ENCODE results near the gene CLHC1. TPM values are rescaled to one million over a fixed set of nuclear protein-coding genes. Genes with fewer than 3 reads are reported as not detected.
"Not testable (repeated sequence)": the region's sequence is repeated elsewhere in the genome, so short reads cannot be mapped to it uniquely, and the experiment has no call there.

CLHC1 gene
- total and polyA plus RNA-seq, 4 donors = 2.3 to 33.8 (median 12.2) TPM

- WGBS, 2 donors = 95 to 100% methylated on average over 2 of the region's 2 CpGs
- DNase-seq = no peak
- no peak for TF ChIP-seq CTCF (IDR thresholded peaks at IDR 0.05; ENCODE audit: control extremely low read depth, extremely low read depth)
- H3K9me3 ChIP-seq (ENCODE audit: control insufficient read depth in 4 of 4, insufficient read depth in 3 of 4, low read length in 3 of 4) = no peaks in the 10 kb centered on the region
- no peaks in the 10 kb centered on the region for H3K4me1 ChIP-seq (ENCODE audit: control insufficient read depth in 5 of 5, insufficient read depth in 5 of 5, low read length in 5 of 5)
- H3K36me3 ChIP-seq (ENCODE audit: control insufficient read depth in 4 of 4, insufficient read depth in 4 of 4, low read length in 4 of 4) = peaks cover 0 to 9% (median 3%) of the 10 kb centered on the region in 4 donors
- ATAC-seq (ENCODE audit: insufficient read depth, low FRiP score) = no peak
- H3K27me3 ChIP-seq (ENCODE audit: control insufficient read depth in 3 of 3, insufficient read depth in 3 of 3, low read length in 2 of 3) = no peaks in the 10 kb centered on the region
- H3K27ac ChIP-seq (ENCODE audit: low read depth in 1 of 2, low read length in 1 of 2) = no peak overlapping the region
- no peak overlapping the region for H3K9ac ChIP-seq (ENCODE audit: insufficient read depth in 1 of 2, low read length in 2 of 2)
- no peak overlapping the region for H3K4me3 ChIP-seq
Measured at GRCh38 chr2:55204950-55205349, 27.1 kb downstream of the CLHC1 start.

- no peak for DNase-seq
- TF ChIP-seq CTCF (IDR thresholded peaks at IDR 0.05; ENCODE audit: control extremely low read depth, extremely low read depth) = no peak
- H3K9ac ChIP-seq (ENCODE audit: insufficient read depth in 1 of 2, low read length in 2 of 2) = no peak overlapping the region
- 97 to 100% methylated on average over 3 of the region's 3 CpGs for WGBS, 2 donors
- H3K4me1 ChIP-seq (ENCODE audit: control insufficient read depth in 5 of 5, insufficient read depth in 5 of 5, low read length in 5 of 5) = no peaks in the 10 kb centered on the region
- no peaks in the 10 kb centered on the region for H3K9me3 ChIP-seq (ENCODE audit: control insufficient read depth in 4 of 4, insufficient read depth in 3 of 4, low read length in 3 of 4)
- peaks cover 0 to 12% (median 4%) of the 10 kb centered on the region in 4 donors for H3K36me3 ChIP-seq (ENCODE audit: control insufficient read depth in 4 of 4, insufficient read depth in 4 of 4, low read length in 4 of 4)
- no peaks in the 10 kb centered on the region for H3K27me3 ChIP-seq (ENCODE audit: control insufficient read depth in 3 of 3, insufficient read depth in 3 of 3, low read length in 2 of 3)
- no peak overlapping the region for H3K27ac ChIP-seq (ENCODE audit: low read depth in 1 of 2, low read length in 1 of 2)
- ATAC-seq (ENCODE audit: insufficient read depth, low FRiP score) = no peak
- no peak overlapping the region for H3K4me3 ChIP-seq
Measured at GRCh38 chr2:55204536-55204935, 27.6 kb downstream of the CLHC1 start.

- ATAC-seq (ENCODE audit: insufficient read depth, low FRiP score) (no peak), DNase-seq (no peak)
- H3K27me3 ChIP-seq (ENCODE audit: control insufficient read depth in 3 of 3, insufficient read depth in 3 of 3, low read length in 2 of 3) = no peaks in the 10 kb centered on the region
- TF ChIP-seq CTCF (IDR thresholded peaks at IDR 0.05; ENCODE audit: control extremely low read depth, extremely low read depth) = no peak
- H3K4me3 ChIP-seq = no peak overlapping the region
- no peak overlapping the region for H3K9ac ChIP-seq (ENCODE audit: insufficient read depth in 1 of 2, low read length in 2 of 2)
- H3K9me3 ChIP-seq (ENCODE audit: control insufficient read depth in 4 of 4, insufficient read depth in 3 of 4, low read length in 3 of 4) = no peaks in the 10 kb centered on the region
- no peak overlapping the region for H3K27ac ChIP-seq (ENCODE audit: low read depth in 1 of 2, low read length in 1 of 2)
- H3K4me1 ChIP-seq (ENCODE audit: control insufficient read depth in 5 of 5, insufficient read depth in 5 of 5, low read length in 5 of 5) = no peaks in the 10 kb centered on the region
- peaks cover 0 to 11% (median 8%) of the 10 kb centered on the region in 4 donors for H3K36me3 ChIP-seq (ENCODE audit: control insufficient read depth in 4 of 4, insufficient read depth in 4 of 4, low read length in 4 of 4)
- 89 to 95% methylated on average over 1 of the region's 1 CpG for WGBS, 2 donors
Measured at GRCh38 chr2:55200416-55200815, 31.7 kb downstream of the CLHC1 start.

- H3K9me3 ChIP-seq (ENCODE audit: control insufficient read depth in 4 of 4, insufficient read depth in 3 of 4, low read length in 3 of 4) = no peaks in the 10 kb centered on the region
- H3K4me1 ChIP-seq (ENCODE audit: control insufficient read depth in 5 of 5, insufficient read depth in 5 of 5, low read length in 5 of 5) = no peaks in the 10 kb centered on the region
- ATAC-seq (ENCODE audit: insufficient read depth, low FRiP score) (no peak), DNase-seq (no peak)
- no peak overlapping the region for H3K27ac ChIP-seq (ENCODE audit: low read depth in 1 of 2, low read length in 1 of 2)
- 94 to 99% methylated on average over 2 of the region's 2 CpGs for WGBS, 2 donors
- TF ChIP-seq CTCF (IDR thresholded peaks at IDR 0.05; ENCODE audit: control extremely low read depth, extremely low read depth) = no peak
- H3K27me3 ChIP-seq (ENCODE audit: control insufficient read depth in 3 of 3, insufficient read depth in 3 of 3, low read length in 2 of 3) = no peaks in the 10 kb centered on the region
- H3K9ac ChIP-seq (ENCODE audit: insufficient read depth in 1 of 2, low read length in 2 of 2) = no peak overlapping the region
- peaks cover 0 to 12% (median 5%) of the 10 kb centered on the region in 4 donors for H3K36me3 ChIP-seq (ENCODE audit: control insufficient read depth in 4 of 4, insufficient read depth in 4 of 4, low read length in 4 of 4)
- no peak overlapping the region for H3K4me3 ChIP-seq
Measured at GRCh38 chr2:55196526-55196925, 35.6 kb downstream of the CLHC1 start.

GRCh38 chr2:55191888-55192287 lies 40.2 kb downstream of the CLHC1 start:
- not testable (repeated sequence) for H3K4me3 ChIP-seq; H3K4me1 ChIP-seq (ENCODE audit: control insufficient read depth in 5 of 5, insufficient read depth in 5 of 5, low read length in 5 of 5); H3K9ac ChIP-seq (ENCODE audit: insufficient read depth in 1 of 2, low read length in 2 of 2); DNase-seq; ATAC-seq (ENCODE audit: insufficient read depth, low FRiP score); H3K27me3 ChIP-seq (ENCODE audit: control insufficient read depth in 3 of 3, insufficient read depth in 3 of 3, low read length in 2 of 3); H3K27ac ChIP-seq (ENCODE audit: low read depth in 1 of 2, low read length in 1 of 2); H3K9me3 ChIP-seq (ENCODE audit: control insufficient read depth in 4 of 4, insufficient read depth in 3 of 4, low read length in 3 of 4)
- peaks cover 0 to 13% (median 3%) of the 10 kb centered on the region in 4 donors for H3K36me3 ChIP-seq (ENCODE audit: control insufficient read depth in 4 of 4, insufficient read depth in 4 of 4, low read length in 4 of 4)
- 90 to 99% methylated on average over 2 of the region's 2 CpGs for WGBS, 2 donors

GRCh38 chr2:55186837-55187236 lies 45.3 kb downstream of the CLHC1 start:
- ATAC-seq (ENCODE audit: insufficient read depth, low FRiP score); H3K4me1 ChIP-seq (ENCODE audit: control insufficient read depth in 5 of 5, insufficient read depth in 5 of 5, low read length in 5 of 5): not testable (repeated sequence)
- WGBS, 2 donors = 87 to 98% methylated on average over 8 of the region's 8 CpGs

More at GRCh38 chr2:55186837-55187236, 45.3 kb downstream of the CLHC1 start:
- not testable (repeated sequence) for H3K9ac ChIP-seq (ENCODE audit: insufficient read depth in 1 of 2, low read length in 2 of 2); DNase-seq; H3K27ac ChIP-seq (ENCODE audit: low read depth in 1 of 2, low read length in 1 of 2); H3K4me3 ChIP-seq; H3K9me3 ChIP-seq (ENCODE audit: control insufficient read depth in 4 of 4, insufficient read depth in 3 of 4, low read length in 3 of 4); H3K36me3 ChIP-seq (ENCODE audit: control insufficient read depth in 4 of 4, insufficient read depth in 4 of 4, low read length in 4 of 4); H3K27me3 ChIP-seq (ENCODE audit: control insufficient read depth in 3 of 3, insufficient read depth in 3 of 3, low read length in 2 of 3)

Data from lung (tissue), 12 donors.